ENCODE data around the gene SYNPO.

The SYNPO gene

DNA sequence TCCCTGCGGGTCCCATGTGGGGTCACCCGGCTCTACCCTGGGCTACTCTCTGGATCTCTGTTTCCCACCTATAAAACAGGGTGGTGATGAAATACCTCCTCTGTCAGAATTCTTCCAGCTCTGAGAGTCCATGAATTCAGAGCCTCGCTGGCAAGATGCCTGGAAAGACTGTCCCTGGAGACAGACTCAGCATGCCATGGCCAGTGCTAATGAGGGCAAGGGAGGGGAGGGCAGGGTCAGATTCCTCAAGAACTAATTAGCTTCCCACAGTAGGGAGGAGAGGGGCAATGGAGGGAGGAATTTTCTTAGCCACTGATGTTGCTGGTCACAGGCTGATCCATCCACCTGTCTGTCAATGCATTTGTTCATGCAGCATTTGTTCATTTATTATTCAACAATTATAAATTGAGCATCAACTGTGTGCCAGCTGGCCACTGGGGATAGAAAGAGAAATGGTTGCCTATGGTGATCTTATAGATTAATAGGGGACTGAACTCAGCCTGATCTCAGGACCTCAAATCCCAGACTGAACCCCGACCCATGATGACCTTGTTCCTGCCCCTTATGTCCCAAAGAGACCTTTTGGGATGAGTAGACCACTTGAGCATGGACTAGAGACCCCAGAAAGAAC, 4.7 kb downstream of the SYNPO start:
- TF ChIP-seq, protein P1, sequence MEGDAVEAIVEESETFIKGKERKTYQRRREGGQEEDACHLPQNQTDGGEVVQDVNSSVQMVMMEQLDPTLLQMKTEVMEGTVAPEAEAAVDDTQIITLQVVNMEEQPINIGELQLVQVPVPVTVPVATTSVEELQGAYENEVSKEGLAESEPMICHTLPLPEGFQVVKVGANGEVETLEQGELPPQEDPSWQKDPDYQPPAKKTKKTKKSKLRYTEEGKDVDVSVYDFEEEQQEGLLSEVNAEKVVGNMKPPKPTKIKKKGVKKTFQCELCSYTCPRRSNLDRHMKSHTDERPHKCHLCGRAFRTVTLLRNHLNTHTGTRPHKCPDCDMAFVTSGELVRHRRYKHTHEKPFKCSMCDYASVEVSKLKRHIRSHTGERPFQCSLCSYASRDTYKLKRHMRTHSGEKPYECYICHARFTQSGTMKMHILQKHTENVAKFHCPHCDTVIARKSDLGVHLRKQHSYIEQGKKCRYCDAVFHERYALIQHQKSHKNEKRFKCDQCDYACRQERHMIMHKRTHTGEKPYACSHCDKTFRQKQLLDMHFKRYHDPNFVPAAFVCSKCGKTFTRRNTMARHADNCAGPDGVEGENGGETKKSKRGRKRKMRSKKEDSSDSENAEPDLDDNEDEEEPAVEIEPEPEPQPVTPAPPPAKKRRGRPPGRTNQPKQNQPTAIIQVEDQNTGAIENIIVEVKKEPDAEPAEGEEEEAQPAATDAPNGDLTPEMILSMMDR (IDR thresholded peaks at IDR 0.05; ENCODE audit: insufficient read depth, low read depth, low read length, missing control alignments): no peak
- no peak overlapping the region for H3K4me3 ChIP-seq (ENCODE audit: low read length)
- no peak for DNase-seq (ENCODE audit: low read depth)

DNA sequence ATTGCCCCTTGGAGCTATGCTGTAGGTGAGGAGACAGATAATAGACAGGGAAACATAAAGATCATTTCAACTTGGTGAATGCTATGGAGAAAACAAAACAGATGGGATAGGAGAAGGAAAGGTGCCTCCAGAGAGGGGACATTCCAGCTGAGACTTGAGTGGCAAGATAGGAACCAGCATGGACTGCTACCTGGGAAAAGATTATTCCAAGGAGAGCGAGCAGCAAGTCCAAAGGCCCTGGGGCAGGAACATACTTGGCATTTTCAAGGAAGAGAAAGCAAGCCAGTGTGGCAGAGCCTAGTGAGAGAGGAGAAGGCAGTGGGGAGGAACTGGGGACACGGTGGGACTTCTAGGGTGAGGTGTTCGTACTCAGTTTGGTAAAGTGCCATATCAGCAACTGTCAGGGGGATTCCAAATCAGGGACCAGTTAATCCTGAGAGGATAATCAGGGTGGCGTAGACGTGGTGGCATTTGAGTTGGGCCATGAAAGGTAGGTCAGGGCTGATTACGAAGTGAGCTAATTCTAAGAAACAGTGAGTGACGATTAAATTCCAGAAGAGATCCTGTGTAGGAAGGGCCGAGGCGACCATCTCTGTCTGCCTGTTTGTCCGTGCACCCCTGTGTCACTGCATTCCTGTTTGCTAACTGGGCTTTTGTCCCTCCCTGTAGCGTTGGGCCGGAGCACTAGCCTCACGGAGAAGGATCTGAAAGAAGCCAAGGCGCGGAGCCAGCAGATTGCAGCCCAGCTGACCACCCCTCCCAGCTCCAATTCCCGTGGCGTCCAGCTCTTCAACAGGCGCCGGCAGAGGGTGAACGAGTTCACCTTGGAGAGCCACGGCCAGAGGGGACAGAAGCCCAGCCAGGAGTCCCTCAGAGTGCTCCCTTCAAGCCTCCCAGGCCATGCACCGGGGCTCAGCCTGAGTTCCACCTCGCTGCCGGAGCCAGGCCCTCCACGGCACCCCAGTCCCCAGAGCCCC, 7.1 kb downstream of the SYNPO start:
- DNase-seq (ENCODE audit: low read depth): no peak
- TF ChIP-seq, protein P1 (IDR thresholded peaks at IDR 0.05; ENCODE audit: insufficient read depth, low read depth, low read length, missing control alignments): no peak
- H3K4me3 ChIP-seq (ENCODE audit: low read length): no peak overlapping the region

DNA sequence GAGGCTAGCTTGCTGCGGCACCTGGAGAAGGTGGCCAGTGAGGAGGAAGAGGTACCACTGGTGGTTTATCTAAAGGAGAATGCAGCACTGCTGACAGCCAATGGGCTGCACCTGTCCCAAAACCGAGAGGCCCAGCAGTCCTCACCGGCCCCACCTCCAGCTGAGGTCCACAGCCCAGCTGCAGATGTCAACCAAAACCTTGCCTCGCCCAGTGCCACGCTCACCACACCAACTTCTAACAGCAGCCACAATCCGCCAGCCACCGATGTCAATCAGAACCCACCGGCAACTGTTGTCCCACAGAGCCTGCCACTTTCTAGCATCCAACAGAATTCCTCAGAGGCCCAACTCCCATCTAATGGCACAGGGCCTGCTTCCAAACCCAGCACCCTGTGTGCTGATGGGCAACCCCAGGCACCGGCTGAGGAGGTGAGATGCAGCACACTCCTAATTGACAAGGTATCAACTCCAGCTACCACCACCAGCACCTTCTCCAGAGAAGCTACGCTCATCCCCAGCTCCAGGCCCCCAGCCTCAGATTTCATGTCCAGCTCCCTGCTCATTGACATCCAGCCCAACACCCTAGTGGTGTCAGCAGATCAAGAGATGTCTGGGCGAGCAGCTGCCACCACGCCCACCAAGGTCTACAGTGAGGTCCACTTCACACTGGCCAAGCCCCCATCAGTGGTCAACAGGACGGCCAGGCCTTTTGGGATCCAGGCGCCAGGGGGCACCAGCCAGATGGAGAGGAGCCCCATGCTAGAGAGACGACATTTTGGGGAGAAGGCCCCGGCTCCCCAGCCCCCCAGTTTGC, 8.0 kb downstream of the SYNPO start:
- DNase-seq (ENCODE audit: low read depth): no peak
- H3K4me3 ChIP-seq (ENCODE audit: low read length): no peak overlapping the region
- TF ChIP-seq, protein P1 (IDR thresholded peaks at IDR 0.05; ENCODE audit: insufficient read depth, low read depth, low read length, missing control alignments): no peak

DNA sequence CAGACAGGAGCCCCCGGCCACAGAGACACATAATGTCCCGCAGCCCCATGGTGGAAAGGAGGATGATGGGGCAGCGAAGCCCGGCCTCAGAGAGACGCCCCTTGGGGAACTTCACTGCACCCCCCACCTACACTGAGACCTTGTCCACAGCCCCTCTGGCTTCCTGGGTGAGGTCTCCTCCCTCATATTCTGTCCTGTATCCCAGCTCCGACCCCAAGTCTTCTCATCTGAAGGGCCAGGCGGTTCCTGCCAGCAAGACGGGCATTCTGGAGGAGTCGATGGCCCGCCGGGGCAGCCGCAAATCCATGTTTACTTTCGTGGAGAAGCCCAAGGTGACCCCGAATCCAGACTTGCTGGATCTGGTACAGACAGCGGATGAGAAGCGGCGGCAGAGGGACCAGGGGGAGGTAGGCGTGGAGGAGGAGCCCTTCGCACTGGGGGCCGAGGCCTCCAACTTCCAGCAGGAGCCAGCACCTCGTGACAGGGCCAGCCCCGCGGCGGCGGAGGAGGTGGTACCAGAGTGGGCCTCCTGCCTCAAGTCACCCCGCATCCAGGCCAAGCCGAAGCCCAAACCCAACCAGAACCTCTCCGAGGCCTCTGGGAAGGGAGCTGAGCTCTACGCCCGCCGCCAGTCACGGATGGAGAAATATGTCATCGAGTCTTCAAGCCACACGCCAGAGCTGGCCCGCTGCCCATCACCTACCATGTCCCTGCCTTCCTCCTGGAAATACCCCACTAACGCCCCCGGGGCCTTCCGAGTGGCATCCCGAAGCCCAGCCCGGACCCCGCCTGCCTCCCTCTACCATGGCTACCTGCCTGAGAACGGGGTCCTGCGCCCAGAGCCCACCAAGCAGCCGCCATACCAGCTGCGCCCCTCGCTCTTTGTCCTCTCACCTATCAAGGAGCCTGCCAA, 8.9 kb downstream of the SYNPO start:
- H3K4me3 ChIP-seq (ENCODE audit: low read length): no peak overlapping the region
- DNase-seq (ENCODE audit: low read depth): no peak
- TF ChIP-seq, protein P1 (IDR thresholded peaks at IDR 0.05; ENCODE audit: insufficient read depth, low read depth, low read length, missing control alignments): no peak

DNA sequence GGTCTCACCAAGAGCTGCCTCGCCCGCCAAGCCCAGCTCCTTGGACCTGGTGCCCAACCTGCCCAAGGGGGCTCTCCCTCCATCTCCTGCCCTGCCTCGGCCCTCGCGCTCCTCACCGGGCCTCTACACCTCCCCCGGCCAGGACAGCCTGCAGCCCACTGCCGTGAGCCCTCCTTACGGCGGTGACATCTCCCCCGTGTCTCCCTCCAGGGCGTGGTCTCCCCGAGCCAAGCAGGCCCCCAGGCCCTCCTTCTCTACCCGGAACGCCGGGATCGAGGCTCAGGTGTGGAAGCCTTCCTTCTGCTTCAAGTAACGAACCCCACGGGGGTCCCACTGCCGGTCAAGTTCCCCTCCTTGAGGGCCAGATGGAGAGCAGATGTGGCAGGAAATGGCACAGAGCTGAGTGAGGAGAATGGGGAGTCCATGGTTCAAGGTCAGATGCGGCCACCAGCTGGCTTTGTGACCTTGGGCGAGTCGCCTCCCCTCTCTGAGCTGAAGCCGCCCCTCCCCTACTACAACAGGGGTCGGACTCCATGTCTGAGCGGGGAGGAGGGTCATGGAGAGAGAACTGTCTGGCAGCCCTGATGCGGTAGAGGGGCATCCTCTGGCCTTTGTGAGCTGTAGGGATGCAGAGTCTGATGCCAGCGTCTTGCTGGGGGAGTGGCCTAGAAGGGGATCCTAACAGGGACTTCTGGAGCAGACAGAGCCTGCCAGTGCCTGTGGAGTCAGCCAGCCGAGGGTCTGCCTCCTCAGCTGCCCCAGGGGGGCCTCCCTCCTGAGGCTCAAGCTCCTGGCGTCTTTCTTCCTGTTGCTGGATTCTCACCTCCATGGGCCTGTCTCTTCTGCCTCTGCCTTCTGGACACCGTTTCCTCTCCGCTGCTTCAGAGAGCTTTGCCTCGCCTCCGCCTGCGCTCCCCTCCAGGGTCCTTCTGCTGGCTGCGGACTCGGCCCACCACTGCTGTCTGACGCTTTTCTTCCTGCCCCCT, 9.9 kb downstream of the SYNPO start:
- H3K4me3 ChIP-seq (ENCODE audit: low read length): no peak overlapping the region
- TF ChIP-seq, protein P1 (IDR thresholded peaks at IDR 0.05; ENCODE audit: insufficient read depth, low read depth, low read length, missing control alignments): no peak
- DNase-seq (ENCODE audit: low read depth): no peak

All from epithelial cell of esophagus (primary cell).